Measurements from ENCODE around the gene RPS26. TPM values are rescaled to one million over a fixed set of nuclear protein-coding genes. Genes with fewer than 3 reads are reported as not detected.

RPS26 gene
- total RNA-seq, 1 experiment from 2014 or later: 70.2 TPM

DNA sequence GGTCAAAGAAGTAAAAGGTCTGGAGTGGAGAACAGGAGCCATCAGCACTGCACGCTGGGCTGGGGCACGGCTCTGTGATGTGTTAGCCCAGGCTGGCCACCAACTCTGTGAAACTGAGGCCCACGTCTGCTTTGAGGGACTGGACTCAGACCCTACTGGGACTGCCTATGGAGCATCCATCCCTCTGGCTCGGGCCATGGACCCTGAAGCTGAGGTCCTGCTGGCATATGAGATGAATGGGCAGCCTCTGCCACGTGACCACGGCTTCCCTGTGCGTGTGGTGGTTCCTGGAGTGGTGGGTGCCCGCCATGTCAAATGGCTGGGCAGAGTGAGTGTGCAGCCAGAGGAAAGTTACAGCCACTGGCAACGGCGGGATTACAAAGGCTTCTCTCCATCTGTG lies 37.5 kb upstream of the RPS26 start:
- Histone ChIP-seq H3K9me3 (ENCODE audit: control insufficient read depth in 1 of 2, insufficient read depth in 1 of 2, low read depth in 1 of 2, low read length in 2 of 2) (no peaks in the 10 kb centered on the region), H3K27ac (ENCODE audit: low read depth, low read length) (no peak overlapping the region), H3K9me2 (ENCODE audit: insufficient read depth) (no peaks in the 10 kb centered on the region), H3K4me2 (ENCODE audit: low read length) (no peak overlapping the region), H3K27me3 (ENCODE audit: insufficient read depth, low read length) (no peaks in the 10 kb centered on the region), H3K4me1 (ENCODE audit: control insufficient read depth in 1 of 2, insufficient read depth in 2 of 2, low read length in 2 of 2) (peaks cover 10 to 21% of the 10 kb centered on the region in 2 experiments), H3K4me3 (replicated peaks in 1 of 2; ENCODE audit: low read depth in 1 of 2, low read length in 2 of 2) (no peak overlapping the region), H3K9ac (ENCODE audit: low read length) (no peak overlapping the region), H3K79me2 (ENCODE audit: insufficient read depth, low read length) (no peaks in the 10 kb centered on the region), H2AFZ (ENCODE audit: low read depth, low read length, poor library complexity, severe bottlenecking) (no peak overlapping the region), H4K20me1 (ENCODE audit: insufficient read depth) (no peaks in the 10 kb centered on the region), H3K36me3 (ENCODE audit: control insufficient read depth in 1 of 2, insufficient read depth in 2 of 2, low read length in 2 of 2) (peaks cover 2 to 14% of the 10 kb centered on the region in 2 experiments; a peak in 1 of 4 replicates)
- ChIA-PET CTCF (no interaction called here), RAD21 (ENCODE audit: low non-redundant PET in 1 of 2, low total read pairs in 2 of 2, uncharacterized antibody in 2 of 2, unreplicated experiment in 2 of 2) (no interaction called here), POLR2A (no interaction called here)
- TF ChIP-seq SRF (IDR thresholded peaks at IDR 0.05; ENCODE audit: low read depth) (no peak), FOSL1 (IDR thresholded peaks at IDR 0.05; ENCODE audit: low read depth) (no peak), ZNF274 (IDR thresholded peaks at IDR 0.05; ENCODE audit: low read depth, low read length) (no peak), YY1 (IDR thresholded peaks at IDR 0.05; ENCODE audit: extremely low read depth, insufficient replicate concordance, low read depth, low read length) (no peak), POLR2AphosphoS5 (IDR thresholded peaks at IDR 0.05; ENCODE audit: low read depth, low read length) (no peak), EGR1 (IDR thresholded peaks at IDR 0.05; ENCODE audit: low read depth) (no peak), CEBPB (IDR thresholded peaks at IDR 0.05; ENCODE audit: low read depth) (no peak), ELF1 (IDR thresholded peaks at IDR 0.05; ENCODE audit: borderline replicate concordance, low read depth) (no peak), TCF7L2 (IDR thresholded peaks at IDR 0.05; ENCODE audit: borderline replicate concordance, extremely low read depth, insufficient read depth, insufficient read length) (no peak), JUND (IDR thresholded peaks at IDR 0.05) (no peak), SP1 (IDR thresholded peaks at IDR 0.05; ENCODE audit: low read depth) (no peak)
- TF ChIP-seq, protein P1, sequence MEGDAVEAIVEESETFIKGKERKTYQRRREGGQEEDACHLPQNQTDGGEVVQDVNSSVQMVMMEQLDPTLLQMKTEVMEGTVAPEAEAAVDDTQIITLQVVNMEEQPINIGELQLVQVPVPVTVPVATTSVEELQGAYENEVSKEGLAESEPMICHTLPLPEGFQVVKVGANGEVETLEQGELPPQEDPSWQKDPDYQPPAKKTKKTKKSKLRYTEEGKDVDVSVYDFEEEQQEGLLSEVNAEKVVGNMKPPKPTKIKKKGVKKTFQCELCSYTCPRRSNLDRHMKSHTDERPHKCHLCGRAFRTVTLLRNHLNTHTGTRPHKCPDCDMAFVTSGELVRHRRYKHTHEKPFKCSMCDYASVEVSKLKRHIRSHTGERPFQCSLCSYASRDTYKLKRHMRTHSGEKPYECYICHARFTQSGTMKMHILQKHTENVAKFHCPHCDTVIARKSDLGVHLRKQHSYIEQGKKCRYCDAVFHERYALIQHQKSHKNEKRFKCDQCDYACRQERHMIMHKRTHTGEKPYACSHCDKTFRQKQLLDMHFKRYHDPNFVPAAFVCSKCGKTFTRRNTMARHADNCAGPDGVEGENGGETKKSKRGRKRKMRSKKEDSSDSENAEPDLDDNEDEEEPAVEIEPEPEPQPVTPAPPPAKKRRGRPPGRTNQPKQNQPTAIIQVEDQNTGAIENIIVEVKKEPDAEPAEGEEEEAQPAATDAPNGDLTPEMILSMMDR (IDR thresholded peaks at IDR 0.05 in 2 of 3, conservative IDR thresholded peaks at IDR 0.05 in 1 of 3; ENCODE audit: borderline replicate concordance in 1 of 3, insufficient read depth in 1 of 3, low read depth in 2 of 3, low read length in 2 of 3): no peak
- intact Hi-C loops (cut with micrococcal nuclease): no loop called here
- no TSS peak for BruUV-seq (replicated peaks)
- no peak for ATAC-seq
- no peak for DNase-seq (ENCODE audit: low read depth, low spot score)

All from HCT116 (cell line).